NCI-H1092 treated with DMSO at 0.1 percent for 48 hours (cell line): ENCODE results near the gene GPC6.
A peak's percentile ranks its signal among the peaks of the same experiment; 100 is the strongest.

Experiments used
- DNase-seq: peaks from one replicate; lab custom pipeline; 2025; lab: John Stamatoyannopoulos, UW

GPC6 gene

DNA sequence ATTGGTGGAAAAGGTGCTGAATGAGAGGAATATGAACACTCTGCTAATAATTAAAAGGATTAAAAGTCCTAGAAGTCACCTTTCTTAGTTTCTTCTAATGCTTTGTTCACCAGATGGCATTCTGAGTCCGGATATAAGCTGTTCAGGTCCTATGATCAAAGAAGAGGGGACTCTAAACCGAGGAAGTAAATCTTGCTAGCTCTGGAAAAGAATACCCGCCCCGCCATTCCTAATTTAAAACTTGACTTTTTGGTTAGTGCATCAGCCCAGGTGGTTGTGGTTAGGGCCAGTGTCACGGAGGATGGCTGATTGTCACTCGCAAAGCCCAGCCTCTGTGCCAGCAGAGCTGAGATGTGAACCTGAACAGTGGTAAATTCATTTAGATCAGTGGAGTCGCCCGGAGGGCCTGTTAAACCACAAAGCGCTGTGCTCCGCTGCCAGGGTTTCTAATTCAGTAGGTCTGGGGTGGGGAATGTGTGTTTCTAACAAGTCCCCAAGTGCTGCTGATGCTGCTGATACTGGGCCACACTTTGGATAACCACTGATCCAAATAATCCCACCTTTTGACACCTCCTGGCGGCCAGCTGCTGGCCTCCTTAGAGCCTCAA, 827.5 kb downstream of the GPC6 start:
- DNase-seq = no peak

GRCh38 chr13:94056362-94056990, 829.9 kb downstream of the GPC6 start:
- DNase-seq = no peak

- DNase-seq = no peak
Measured at GRCh38 chr13:94057618-94058186, 831.1 kb downstream of the GPC6 start.

DNA sequence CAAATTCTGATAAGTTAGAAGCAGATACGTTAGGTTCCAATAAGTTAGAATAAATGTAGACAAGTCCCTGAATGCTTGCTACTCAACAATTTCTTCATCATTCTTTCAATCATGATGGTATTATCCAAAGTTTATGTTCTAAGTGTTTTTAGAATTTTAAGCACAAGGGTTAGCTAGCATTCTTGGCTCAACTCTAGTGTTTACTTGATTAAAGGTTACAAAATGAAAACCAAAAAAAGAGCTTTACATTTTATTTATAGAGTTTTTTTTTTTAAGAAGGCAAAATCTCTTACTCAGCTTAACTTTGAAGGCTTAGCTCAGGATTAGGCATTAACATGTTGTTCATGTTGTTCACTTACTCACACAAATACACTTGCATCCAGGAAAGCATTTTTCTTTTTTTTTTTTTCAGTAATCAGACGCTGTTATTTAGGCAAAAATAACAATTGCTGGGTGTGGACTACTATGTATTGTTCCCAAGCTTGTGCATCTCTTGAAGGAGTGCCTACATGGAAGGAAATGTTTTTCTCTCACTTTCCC, 832.3 kb downstream of the GPC6 start:
- no peak for DNase-seq

DNA sequence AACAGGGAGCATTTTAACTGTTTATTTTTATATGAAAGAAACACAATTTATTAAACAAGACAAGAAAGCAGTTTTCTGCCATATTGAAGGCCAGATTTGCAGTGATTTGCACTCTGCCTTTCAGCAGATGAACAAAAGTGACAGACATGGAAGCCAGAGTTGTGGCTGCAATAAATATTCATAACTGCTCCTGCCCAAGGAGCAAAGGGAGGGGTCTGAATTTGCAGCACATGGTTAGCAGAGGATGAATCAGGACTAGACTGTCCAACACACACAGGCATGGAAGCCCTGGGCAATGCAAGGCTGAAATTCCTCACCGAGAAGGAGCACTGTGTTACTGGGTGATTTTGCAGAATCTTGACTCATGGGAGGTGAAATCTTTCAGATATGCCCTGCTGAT, 834.7 kb downstream of the GPC6 start:
- DNase-seq = no peak

- DNase-seq = no peak
Measured at GRCh38 chr13:94063096-94063495, 836.5 kb downstream of the GPC6 start.

DNA sequence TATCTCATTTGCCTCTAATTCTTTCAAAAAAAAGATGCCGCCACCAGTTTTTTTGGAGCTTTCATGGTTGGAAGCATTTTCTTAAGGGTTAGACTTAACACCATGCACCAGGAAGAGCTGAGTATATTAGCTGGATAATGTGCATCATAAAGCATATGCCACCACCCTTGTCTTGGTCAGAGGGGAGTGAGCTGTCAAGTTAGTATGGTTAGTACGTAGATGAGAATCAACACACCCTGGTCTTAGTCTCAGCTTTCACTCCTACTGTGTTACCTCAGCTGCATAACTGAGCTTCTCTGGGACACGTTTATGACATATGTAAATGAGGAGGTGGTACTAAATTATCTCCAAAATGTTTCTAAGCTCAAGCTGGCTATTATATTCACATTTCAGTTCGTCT, 837.2 kb downstream of the GPC6 start:
- no peak for DNase-seq

DNA sequence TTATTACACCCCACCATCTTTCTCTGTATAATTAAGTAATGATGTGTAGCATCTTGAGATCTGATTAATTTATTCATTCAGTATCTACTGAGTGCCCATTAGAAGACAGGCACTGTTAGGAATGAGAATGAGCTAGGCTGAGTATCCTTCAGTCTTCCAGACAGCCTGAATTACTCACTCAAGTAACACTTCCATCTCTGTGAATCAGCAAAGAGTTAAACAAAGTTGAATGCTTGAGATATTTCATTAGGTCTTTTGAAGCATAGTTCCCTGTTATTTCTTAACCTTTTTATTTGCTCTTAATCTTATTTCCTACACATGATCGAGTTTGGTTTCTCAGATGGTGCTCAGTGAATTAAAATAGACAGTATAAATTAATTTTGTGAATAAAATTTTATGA, 839.1 kb downstream of the GPC6 start:
- no peak for DNase-seq

DNA sequence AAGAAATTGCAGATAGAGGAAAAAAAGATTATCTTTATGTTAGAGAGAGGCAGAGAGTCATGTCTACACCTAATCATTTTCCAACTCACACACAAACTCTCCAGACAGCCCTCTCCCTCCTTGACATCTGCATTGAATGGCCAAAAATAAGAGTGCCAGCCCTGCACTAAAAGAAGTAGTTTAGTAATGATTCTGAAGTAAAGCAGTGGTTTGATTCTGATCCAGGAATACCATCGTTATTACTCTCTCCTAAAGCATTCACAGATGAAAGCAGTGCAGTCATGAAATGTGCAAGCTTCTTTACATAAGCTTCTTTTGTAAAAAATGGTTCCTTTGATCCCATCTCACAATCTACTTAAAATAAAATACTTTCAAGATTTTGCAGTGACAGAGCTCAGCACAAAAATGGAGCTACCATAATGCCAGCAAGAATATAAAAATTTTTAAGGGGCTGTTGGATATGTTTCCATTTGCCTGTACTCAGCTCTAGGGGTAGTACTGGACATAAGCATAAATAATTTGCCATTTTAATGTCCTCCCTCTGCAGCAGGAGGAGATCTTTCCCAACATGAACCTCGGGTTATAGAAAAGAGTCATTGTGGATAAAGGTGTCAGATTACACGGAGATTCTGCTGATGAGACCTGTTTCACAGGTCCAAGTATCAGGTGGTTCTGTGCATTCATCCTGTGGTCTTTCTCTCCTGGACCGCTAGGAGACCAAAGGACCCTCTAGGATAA, 846.6 kb downstream of the GPC6 start:
- DNase-seq = peak; percentile 7

DNA sequence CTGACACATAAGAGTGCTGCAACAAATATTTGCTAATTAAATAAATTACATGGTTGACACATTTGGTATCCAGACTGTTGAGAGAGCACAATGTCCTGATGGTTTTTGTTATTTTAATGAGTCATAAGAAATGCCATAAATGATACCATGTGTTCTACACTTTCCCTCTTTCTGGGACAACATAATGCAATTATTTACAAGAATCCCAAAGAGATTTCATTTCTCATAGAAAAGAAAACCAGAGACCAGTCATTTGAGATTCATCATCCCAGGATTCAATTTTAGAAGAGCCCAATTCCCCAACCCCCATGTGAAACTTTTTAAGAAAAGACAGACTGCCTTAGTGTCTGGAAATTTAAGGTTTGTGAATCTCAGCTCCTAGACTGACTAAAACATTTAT, 853.3 kb downstream of the GPC6 start:
- no peak for DNase-seq

DNA sequence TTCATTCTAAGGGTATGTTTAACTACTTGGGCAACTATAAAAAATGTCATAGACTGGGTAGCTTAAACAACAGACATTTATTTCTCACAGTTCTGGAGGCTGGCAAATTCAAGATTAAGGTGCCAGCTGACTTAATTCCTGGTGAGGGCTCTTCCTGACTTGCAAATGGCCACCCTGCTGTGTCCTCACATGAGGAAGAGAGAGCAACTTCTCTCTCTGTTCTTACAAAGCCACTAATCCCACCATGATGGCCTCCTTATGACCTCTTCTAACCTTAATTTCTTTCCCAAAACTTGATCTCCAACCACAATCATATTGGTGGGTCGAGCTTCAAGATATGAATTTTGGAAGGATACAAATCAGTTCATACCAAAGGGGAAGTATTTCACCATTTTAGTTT, 853.9 kb downstream of the GPC6 start:
- no peak for DNase-seq

DNA sequence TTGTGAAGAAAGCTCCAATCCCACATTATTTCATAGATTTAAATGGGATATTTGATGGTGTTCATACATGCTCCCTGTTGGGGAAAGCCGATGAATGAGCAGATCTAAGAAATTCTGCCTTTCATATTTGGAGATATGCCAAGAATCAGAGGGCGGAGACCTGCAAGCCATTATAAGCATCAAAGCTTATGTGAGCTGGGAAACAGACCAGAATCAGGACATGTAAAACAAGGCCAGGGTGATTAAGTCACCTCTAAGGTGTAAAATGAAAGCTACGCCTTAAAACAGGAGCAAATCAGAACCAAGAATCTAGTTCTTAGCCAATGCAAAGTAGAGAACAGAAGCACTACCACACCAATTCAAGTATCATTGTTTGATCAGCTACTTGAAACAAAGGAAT, 860.5 kb downstream of the GPC6 start:
- no peak for DNase-seq

- DNase-seq = no peak
Measured at GRCh38 chr13:94088742-94089141, 862.1 kb downstream of the GPC6 start.

GRCh38 chr13:94090773-94091480, 864.3 kb downstream of the GPC6 start:
- no peak for DNase-seq

DNA sequence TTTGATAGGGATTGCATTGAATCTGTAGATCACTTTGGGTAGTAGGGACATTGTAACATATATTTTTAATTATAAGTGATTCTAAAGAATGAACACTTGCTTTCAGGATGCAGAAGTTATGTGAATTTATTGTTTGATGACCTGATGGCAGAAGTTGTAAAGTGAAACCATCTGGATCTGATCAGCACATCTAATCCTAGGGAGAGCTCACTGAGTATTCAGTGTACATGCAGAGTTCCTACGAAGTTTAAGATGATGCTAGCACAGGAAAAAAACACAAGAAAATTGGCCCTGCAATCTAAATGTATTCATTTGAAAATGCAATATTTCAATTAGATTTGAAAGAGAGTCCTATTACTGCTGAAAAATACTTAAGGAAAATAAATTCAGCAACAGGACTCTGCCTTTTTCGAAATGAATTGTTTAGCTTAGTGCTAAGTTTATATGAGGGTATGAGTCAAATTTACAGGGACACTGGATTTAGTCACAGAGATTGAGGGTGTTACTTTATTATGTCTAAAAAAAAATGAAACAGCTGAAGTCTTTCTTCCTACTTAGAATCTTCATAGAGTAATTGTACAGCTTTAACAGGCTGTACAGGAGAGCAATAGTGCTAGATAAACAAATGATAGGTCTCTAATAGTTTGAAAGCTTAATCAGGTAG, 867.2 kb downstream of the GPC6 start:
- no peak for DNase-seq

DNA sequence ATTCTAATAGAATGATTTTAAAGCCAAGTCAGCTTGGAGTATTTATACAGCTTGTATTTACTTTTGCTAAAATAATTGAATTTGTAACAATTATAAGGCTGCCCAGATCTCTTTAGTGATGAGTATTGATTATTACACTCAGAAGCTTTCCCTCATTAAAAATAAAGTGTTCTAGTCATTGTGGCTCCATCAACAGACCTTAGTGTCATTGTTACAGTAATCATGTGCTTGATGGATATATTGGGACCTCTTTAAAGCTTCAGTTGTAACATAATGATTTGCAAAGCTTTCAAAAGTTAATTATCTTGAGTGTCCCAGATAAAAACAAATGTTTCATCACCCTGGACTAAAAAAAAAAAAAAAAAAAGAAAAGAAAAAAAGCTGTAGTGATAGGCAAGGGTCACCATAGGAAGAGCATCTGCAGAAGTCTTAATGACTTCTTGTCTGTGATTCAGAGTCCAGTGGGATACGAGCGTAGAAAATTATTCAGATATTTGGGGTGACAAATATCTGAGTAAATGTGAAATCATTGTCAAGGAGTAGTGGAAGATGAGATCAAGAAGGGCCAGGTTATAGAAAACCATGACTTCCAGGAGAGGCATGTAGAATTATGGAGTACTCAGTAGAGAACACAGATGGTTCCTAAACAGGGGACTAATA, 883.2 kb downstream of the GPC6 start:
- no peak for DNase-seq

DNA sequence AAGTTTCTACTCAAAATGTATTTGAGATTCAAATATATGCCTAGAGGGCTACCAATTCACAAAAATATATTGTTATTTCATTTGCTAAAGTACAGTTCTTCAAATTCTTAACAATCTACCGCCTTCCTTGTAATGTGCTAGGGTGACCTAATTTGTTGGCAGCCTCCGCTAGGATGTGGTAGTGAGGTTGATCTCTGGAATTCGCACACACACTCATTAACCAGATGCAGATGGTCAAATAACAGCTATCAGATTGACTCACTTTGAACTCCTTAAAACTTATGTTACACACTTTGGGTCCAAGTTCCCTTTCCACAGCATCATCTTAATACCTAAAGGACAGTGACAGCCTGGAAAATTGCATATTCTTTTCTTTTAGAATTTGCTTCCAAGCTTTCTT, 885.6 kb downstream of the GPC6 start:
- no peak for DNase-seq

GRCh38 chr13:94112731-94113130, 886.1 kb downstream of the GPC6 start:
- DNase-seq = no peak

GRCh38 chr13:94113245-94113644, 886.6 kb downstream of the GPC6 start:
- DNase-seq = no peak

DNA sequence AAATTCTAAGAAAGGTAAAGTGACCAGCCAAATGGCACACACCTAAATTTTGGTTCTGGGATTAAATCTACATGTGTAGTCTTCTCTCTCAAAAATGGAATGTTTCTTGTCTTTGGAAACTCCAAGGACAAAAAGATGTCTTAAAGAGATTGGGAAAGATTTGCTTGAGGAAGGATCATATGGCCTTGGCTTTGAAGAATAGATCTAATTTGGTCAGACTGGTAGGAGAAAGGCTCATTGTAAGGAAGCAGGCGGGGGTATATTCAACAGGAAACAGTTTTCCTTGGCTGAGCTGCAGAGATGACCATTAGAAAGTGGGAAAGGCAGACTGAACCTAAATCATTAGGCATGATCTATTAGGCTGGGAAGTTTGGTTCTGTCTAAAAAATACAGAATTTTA, 887.6 kb downstream of the GPC6 start:
- no peak for DNase-seq

DNA sequence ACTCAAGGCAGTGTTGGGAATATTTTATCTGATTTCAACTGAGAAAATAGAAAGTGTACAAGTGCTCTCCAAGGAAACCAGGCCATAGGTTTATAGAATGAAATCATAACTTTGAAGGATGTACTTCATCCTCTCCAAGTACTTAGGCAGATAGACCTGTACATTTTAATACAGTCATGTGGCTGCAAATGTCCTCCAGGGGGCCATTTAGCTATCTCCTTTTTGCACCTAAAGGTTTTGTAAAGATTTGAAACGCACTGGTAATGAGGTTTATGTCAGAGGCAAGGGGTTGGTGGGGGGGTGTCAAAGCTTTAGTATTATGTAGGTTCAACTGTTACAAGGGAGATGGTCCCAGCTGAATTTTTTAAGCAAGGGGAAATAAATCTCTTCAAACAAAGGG, 888.4 kb downstream of the GPC6 start:
- DNase-seq = no peak
